ENCODE data around the gene GIGYF1. TPM values are rescaled to one million over a fixed set of nuclear protein-coding genes. Genes with fewer than 3 reads are reported as not detected.

Gene GIGYF1
- total and polyA plus RNA-seq, 2 of the 8 experiments (the other 6 are each of a cell fraction or from before 2014, with no cell fraction given), result 24.1 to 99.3 TPM

DNA sequence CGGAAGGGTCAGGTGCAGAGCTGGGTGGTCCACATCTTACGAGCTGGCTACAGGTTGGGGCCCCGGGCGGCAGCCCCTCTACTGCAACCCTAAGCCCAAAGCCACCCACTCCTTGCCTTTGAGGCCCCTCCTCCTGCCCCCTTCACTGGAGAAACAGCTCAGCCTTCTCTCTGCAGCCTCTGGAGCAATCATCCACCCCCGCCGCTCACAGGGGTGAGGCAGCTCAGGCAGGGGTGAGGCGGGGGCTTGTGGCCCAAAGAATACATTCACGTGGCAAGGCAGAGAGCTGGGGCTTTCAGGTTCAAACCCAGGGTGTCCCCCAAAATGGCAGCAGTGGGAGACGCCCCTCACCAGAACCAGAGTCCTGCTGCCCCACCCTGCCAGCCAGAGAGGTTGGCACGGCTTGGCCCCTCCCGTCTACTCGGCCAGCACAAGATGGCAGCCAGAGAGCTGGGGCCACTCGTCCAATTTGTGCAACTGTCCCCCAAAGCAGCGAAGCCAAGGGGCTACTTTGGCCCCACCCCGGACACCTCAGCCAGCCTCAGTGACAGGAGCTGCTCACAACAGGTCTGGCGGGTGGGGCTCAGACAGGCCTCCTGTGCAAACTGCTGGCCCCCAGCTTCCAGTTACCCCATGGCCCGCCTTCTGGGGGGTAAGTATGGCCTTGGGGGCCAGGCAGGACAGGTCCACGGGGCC, 13.3 kb downstream of the GIGYF1 start:
- Histone ChIP-seq H3K4me2 (ENCODE audit: insufficient read depth in 1 of 2, low read depth in 2 of 2, low read length in 2 of 2) (no peak overlapping the region), H3K14ac (ENCODE audit: insufficient read length) (no peak overlapping the region), H2AK5ac (ENCODE audit: low read depth, low read length) (no peak overlapping the region), H4K20me1 (replicated peaks in 1 of 2; ENCODE audit: control insufficient read depth in 1 of 2, insufficient read depth in 2 of 2, low read length in 2 of 2) (peaks cover 13 to 38% of the 10 kb centered on the region in 2 experiments), H4K5ac (ENCODE audit: insufficient read length, low read depth, low read length) (no peak overlapping the region), H3K23ac (ENCODE audit: insufficient read length) (no peak overlapping the region), H3K79me2 (ENCODE audit: control insufficient read depth in 1 of 2, insufficient read depth in 2 of 2, low read length in 2 of 2) (0 out of 4 replicates have a peak, but pooled peaks cover 0 to 3% of the 10 kb centered on the region in 2 experiments), H2BK5ac (ENCODE audit: low read depth, low read length) (no peak overlapping the region), H2AFZ (ENCODE audit: low read length) (no peak overlapping the region), H3K4ac (replicated peaks; ENCODE audit: insufficient read length, low read depth, low read length) (no peak overlapping the region), H2BK120ac (replicated peaks; ENCODE audit: low read depth, low read length) (no peak overlapping the region), H3K27ac (ENCODE audit: low read depth, low read length) (no peak overlapping the region; the same call in 1 of the 2 replicates), H3K9me3 (ENCODE audit: insufficient read depth in 2 of 2, low read depth in 1 of 2, low read length in 1 of 2) (no peaks in the 10 kb centered on the region), H3K4me1 (replicated peaks in 1 of 4; ENCODE audit: control insufficient read depth in 3 of 4, insufficient read depth in 4 of 4, low read length in 3 of 4) (peaks cover 0 to 7% (median 4%) of the 10 kb centered on the region in 4 experiments; a peak in 6 of 7 replicates), H3K23me2 (ENCODE audit: low read depth, low read length) (no peaks in the 10 kb centered on the region; the same call in 1 of the 2 replicates), H3K56ac (replicated peaks; ENCODE audit: insufficient read length, low read depth, low read length) (no peak overlapping the region), H2BK15ac (ENCODE audit: low read length) (no peak overlapping the region), H3K79me1 (ENCODE audit: low read depth, low read length) (peaks cover 3% of the 10 kb centered on the region), H4K91ac (replicated peaks; ENCODE audit: insufficient read length, low read length) (no peak overlapping the region), H4K8ac (ENCODE audit: extremely low read depth, insufficient read depth, low read length) (peak overlapping the region; percentile 36; the same call in 1 of the 2 replicates), H2BK20ac (ENCODE audit: low read length) (no peak overlapping the region), H3K4me3 (ENCODE audit: extremely low read depth in 1 of 4, insufficient read depth in 2 of 4, low read depth in 3 of 4, low read length in 4 of 4) (no peak overlapping the region), H3K9ac (replicated peaks in 1 of 4; ENCODE audit: extremely low read depth in 1 of 4, low read depth in 3 of 4, low read length in 3 of 4) (no peak overlapping the region), H3K36me3 (ENCODE audit: control insufficient read depth in 2 of 4, insufficient read depth in 4 of 4, low read length in 3 of 4) (peaks cover 34 to 89% (median 59%) of the 10 kb centered on the region in 4 experiments), H3K27me3 (replicated peaks in 1 of 4; ENCODE audit: control insufficient read depth in 3 of 4, extremely low read depth in 1 of 4, insufficient read depth in 3 of 4, low read length in 3 of 4) (no peaks in the 10 kb centered on the region), H3K18ac (ENCODE audit: extremely low read depth, low read length) (no peak overlapping the region), H2BK12ac (ENCODE audit: low read depth, low read length) (no peak overlapping the region)
- ChIA-PET POLR2A (ENCODE audit: partially characterized antibody) (interaction anchor here (0.5 to 10.3 kb wide), 17 partner anchors 8 to 311 kb away, joined by 3 to 257 read pairs (median 3); partner anchors contain the start of genes FBXO24, GIGYF1, MOSPD3 and POP7), CTCF (ENCODE audit: partially characterized antibody) (interaction anchor here (0.9 to 20.7 kb wide), 12 partner anchors 12 to 119 kb away, joined by 3 to 254 read pairs (median 4); partner anchors contain the start of genes GIGYF1 and POP7)
- TF ChIP-seq POLR2AphosphoS5 (IDR thresholded peaks at IDR 0.05; ENCODE audit: low read depth, low read length) (peak; percentile 39), TAF1 (IDR thresholded peaks at IDR 0.05; ENCODE audit: low read depth, low read length) (no peak), RAD21 (IDR thresholded peaks at IDR 0.05 in 1 of 2, conservative IDR thresholded peaks at IDR 0.05 in 1 of 2; ENCODE audit: low read depth in 2 of 2, low read length in 2 of 2) (no peak), MAFK (IDR thresholded peaks at IDR 0.05; ENCODE audit: low read depth, low read length) (no peak), SIN3A (conservative IDR thresholded peaks at IDR 0.05 in 1 of 2, IDR thresholded peaks at IDR 0.05 in 1 of 2; ENCODE audit: low read depth in 1 of 2, low read length in 2 of 2) (no peak), CEBPB (IDR thresholded peaks at IDR 0.05; ENCODE audit: low read depth, low read length) (no peak), ZNF274 (IDR thresholded peaks at IDR 0.05; ENCODE audit: borderline replicate concordance, extremely low read depth, low read length) (no peak)
- DNase-seq (ENCODE audit: low read depth in 1 of 2, low spot score in 2 of 2) (no peak), FAIRE-seq (no peak)
- 91% methylated on average over 18 of the region's 18 CpGs; no CpG with 5 or more reads in 1 of the 2 experiments for WGBS, 2 experiments (ENCODE audit: extremely low coverage in 1 of 2, insufficient coverage in 1 of 2, insufficient read length in 1 of 2, insufficient replicate concordance in 2 of 2, low coverage in 1 of 2, low lambda C conversion rate in 2 of 2, missing lambda C conversion rate in 1 of 2)

Measured in H1 (cell line).